Esophagus (tissue), 2 donors: ENCODE data around the gene SPRR2E. TPM values are rescaled to one million over a fixed set of nuclear protein-coding genes. Genes with fewer than 3 reads are reported as not detected.
"Not testable (repeated sequence)": the region's sequence is repeated elsewhere in the genome, so short reads cannot be mapped to it uniquely, and the experiment has no call there.

ENCODE experiments used
- H3K27ac ChIP-seq, 2 donors: one replicate each; pipeline ENCODE4 v1.5.1; 2013; ENCODE audit warnings: low read depth in 2 of 2, mild to moderate bottlenecking in 2 of 2, inconsistent platforms in 1 of 2, low read length in 1 of 2, moderate library complexity in 1 of 2
- H3K27me3 ChIP-seq, 2 donors: one replicate each; pipeline ENCODE4 v1.6.1; 2013; ENCODE audit warnings: low read length in 2 of 2, control low read depth in 1 of 2, mild to moderate bottlenecking in 1 of 2; ENCODE audit not compliant: insufficient read depth in 2 of 2, control insufficient read depth in 1 of 2
- H3K36me3 ChIP-seq, 2 donors: one replicate each; pipeline ENCODE4 v1.6.1; 2013; ENCODE audit warnings: low read length in 1 of 2; ENCODE audit not compliant: control insufficient read depth in 2 of 2, insufficient read depth in 2 of 2
- H3K4me1 ChIP-seq, 2 donors: one replicate each; pipeline ENCODE4 v1.6.1; 2013; ENCODE audit warnings: low read length in 1 of 2; ENCODE audit not compliant: control insufficient read depth in 2 of 2, insufficient read depth in 2 of 2
- H3K4me3 ChIP-seq, 2 donors: one replicate each; pipeline ENCODE4 v1.5.1; 2013; ENCODE audit warnings: low read length in 2 of 2, mild to moderate bottlenecking in 2 of 2, low read depth in 1 of 2, moderate library complexity in 1 of 2
- H3K9me3 ChIP-seq, 2 donors: one replicate each; pipeline ENCODE4 v1.6.1; 2013; ENCODE audit warnings: mild to moderate bottlenecking in 2 of 2, low read depth in 1 of 2, low read length in 1 of 2, moderate library complexity in 1 of 2; ENCODE audit not compliant: control insufficient read depth in 2 of 2, insufficient read depth in 1 of 2
- WGBS, 2 donors: extraction: QIAGEN DNeasy Blood & Tissue Kit; methylation state at CpG; one replicate each; pipeline ENCODE4 v1.1.7; 2013; 5-methylcytosine and 5-hydroxymethylcytosine counted together
- polyA plus RNA-seq, 2 donors: library from polyadenylated mRNA; stranded (reverse); fragments of 200-250 nt; gene quantifications; one replicate each; pipeline ENCODE4 v1.2.3, GENCODE V29; 2013
- donor health status: healthy with polysubstance abuse.
- donor health status: Bipolar disorder and iron deficiency.

SPRR2E gene
- polyA plus RNA-seq, 2 donors: 1,279 to 1,684 TPM

- Histone ChIP-seq H3K27me3 (no peaks in the 10 kb centered on the region), H3K9me3 (no peaks in the 10 kb centered on the region), H3K27ac (no peak overlapping the region), H3K4me1 (no peaks in the 10 kb centered on the region), H3K36me3 (no peaks in the 10 kb centered on the region), H3K4me3 (no peak overlapping the region)
These were observed 26.6 kb upstream of the SPRR2E start for GRCh38 chr1:153120945-153121344.

- H3K4me3 ChIP-seq: no peak overlapping the region
- no peak overlapping the region for H3K27ac ChIP-seq
- WGBS, 2 donors: 47 to 52% methylated on average over 3 of the region's 3 CpGs
- no peaks in the 10 kb centered on the region for H3K36me3 ChIP-seq
- H3K27me3 ChIP-seq: no peaks in the 10 kb centered on the region
- H3K9me3 ChIP-seq: no peaks in the 10 kb centered on the region
- H3K4me1 ChIP-seq: no peaks in the 10 kb centered on the region
These were observed 25.2 kb upstream of the SPRR2E start for GRCh38 chr1:153119491-153119971.

- not testable (repeated sequence) for H3K9me3 ChIP-seq, H3K36me3 ChIP-seq, H3K27me3 ChIP-seq, H3K27ac ChIP-seq, H3K4me3 ChIP-seq, H3K4me1 ChIP-seq
These were observed 20.9 kb upstream of the SPRR2E start for GRCh38 chr1:153115264-153115663.

GRCh38 chr1:153113416-153113815 is 19.1 kb upstream of the SPRR2E start, which contains the start of gene SPRR2F:
Gene SPRR2F (minus strand): TSS chr1:153113516. CDS start chr1:153112733, 783 bp downstream.
- WGBS, 2 donors: 86 to 87% methylated on average over 3 of the region's 3 CpGs
- H3K9me3 ChIP-seq: no peaks in the 10 kb centered on the region

GRCh38 chr1:153112454-153112853 is 18.1 kb upstream of the SPRR2E start:
- not testable (repeated sequence) for H3K4me3 ChIP-seq, H3K27ac ChIP-seq, H3K4me1 ChIP-seq, H3K27me3 ChIP-seq, H3K36me3 ChIP-seq, H3K9me3 ChIP-seq
- 71 to 79% methylated on average over 5 of the region's 5 CpGs for WGBS, 2 donors

More at GRCh38 chr1:153113416-153113815, 19.1 kb upstream of the SPRR2E start, which contains the start of gene SPRR2F:
- Histone ChIP-seq H3K36me3 (no peaks in the 10 kb centered on the region), H3K4me3 (no peak within 1 kb of the TSS), H3K4me1 (no peaks in the 10 kb centered on the region), H3K27me3 (no peaks in the 10 kb centered on the region), H3K27ac (no peak within 1 kb of the TSS)

GRCh38 chr1:153100245-153100644 is 5.9 kb upstream of the SPRR2E start:
- H3K27ac ChIP-seq: no peak overlapping the region
- WGBS, 2 donors: 55 to 57% methylated on average over 5 of the region's 5 CpGs
- no peaks in the 10 kb centered on the region for H3K9me3 ChIP-seq

GRCh38 chr1:153099461-153100045 is 5.2 kb upstream of the SPRR2E start:
- Histone ChIP-seq H3K36me3 (no peaks in the 10 kb centered on the region), H3K9me3 (no peaks in the 10 kb centered on the region), H3K4me3 (no peak overlapping the region), H3K27ac (no peak overlapping the region), H3K27me3 (no peaks in the 10 kb centered on the region), H3K4me1 (no peaks in the 10 kb centered on the region)
- WGBS, 2 donors: 90 to 91% methylated on average over 9 of the region's 9 CpGs

More at GRCh38 chr1:153100245-153100644, 5.9 kb upstream of the SPRR2E start:
- Histone ChIP-seq H3K27me3 (no peaks in the 10 kb centered on the region), H3K4me3 (no peak overlapping the region), H3K36me3 (no peaks in the 10 kb centered on the region), H3K4me1 (no peaks in the 10 kb centered on the region)

GRCh38 chr1:153095764-153096163 is 1.4 kb upstream of the SPRR2E start:
- no peaks in the 10 kb centered on the region for H3K36me3 ChIP-seq
- no peak overlapping the region for H3K27ac ChIP-seq
- no peaks in the 10 kb centered on the region for H3K4me1 ChIP-seq
- H3K4me3 ChIP-seq: no peak overlapping the region
- no peaks in the 10 kb centered on the region for H3K9me3 ChIP-seq
- no peaks in the 10 kb centered on the region for H3K27me3 ChIP-seq

- Histone ChIP-seq H3K27ac (no peak overlapping the region), H3K36me3 (no peaks in the 10 kb centered on the region)
- 64 to 68% methylated on average over 1 of the region's 1 CpG for WGBS, 2 donors
These were observed 6.7 kb downstream of the SPRR2E start for GRCh38 chr1:153087652-153088051.

GRCh38 chr1:153081736-153082135 is 12.6 kb downstream of the SPRR2E start:
- H3K27ac ChIP-seq: no peak overlapping the region
- H3K27me3 ChIP-seq: no peaks in the 10 kb centered on the region
- H3K9me3 ChIP-seq: no peaks in the 10 kb centered on the region
- no peak overlapping the region for H3K4me3 ChIP-seq
- WGBS, 2 donors: 52 to 64% methylated on average over 3 of the region's 3 CpGs
- no peaks in the 10 kb centered on the region for H3K4me1 ChIP-seq
- H3K36me3 ChIP-seq: no peaks in the 10 kb centered on the region

More at GRCh38 chr1:153087652-153088051, 6.7 kb downstream of the SPRR2E start:
- Histone ChIP-seq H3K9me3 (no peaks in the 10 kb centered on the region), H3K4me1 (no peaks in the 10 kb centered on the region), H3K27me3 (no peaks in the 10 kb centered on the region), H3K4me3 (no peak overlapping the region)
